ENCODE results near the gene VIPAS39.

The VIPAS39 gene

DNA sequence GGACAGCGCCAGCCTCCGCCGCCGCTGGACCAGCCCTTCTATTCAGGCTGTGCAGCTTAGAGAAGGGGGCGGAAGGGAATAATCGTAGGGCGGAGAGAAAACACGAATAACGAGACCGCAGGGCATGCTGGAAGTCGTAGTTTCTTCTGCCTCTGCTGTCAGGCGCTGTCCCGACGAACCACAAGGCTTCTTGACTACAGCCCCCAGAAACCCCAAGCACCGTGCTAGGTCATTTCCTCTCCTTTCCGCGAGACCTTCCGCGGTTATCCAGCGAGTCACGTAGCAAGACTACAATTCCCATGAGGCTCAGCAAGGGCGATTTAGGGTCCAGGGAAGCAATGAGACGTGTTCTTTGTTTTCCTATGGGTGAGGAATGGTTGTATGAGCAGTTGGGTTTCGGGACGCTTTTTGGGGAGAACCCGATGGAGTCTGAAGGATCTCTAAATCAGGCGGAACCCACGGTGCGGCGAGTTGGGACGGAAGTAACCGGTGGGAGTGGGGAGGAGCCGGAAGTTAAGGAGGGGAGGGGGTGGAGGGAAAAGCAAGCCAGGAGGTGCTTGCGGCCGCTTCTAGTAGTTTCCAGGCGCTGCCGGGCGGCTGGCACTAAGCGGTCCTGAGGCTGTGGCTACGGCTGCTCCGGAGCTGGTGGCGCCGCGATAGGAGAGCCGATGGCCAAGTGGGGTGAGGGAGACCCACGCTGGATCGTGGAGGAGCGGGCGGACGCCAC is at the start of gene VIPAS39, which contains the start of gene AHSA1:
Gene VIPAS39 (minus strand): TSS at position 80 of the 727 bp plus-strand sequence. CDS start 3,499 bp downstream, outside the sequence.
Gene AHSA1 (plus strand): TSS at position 572 of the 727 bp plus-strand sequence. CDS start 97 bp downstream, at position 669.
- DNase-seq (ENCODE audit: low read depth in 2 of 3, low spot score in 1 of 3) = peak; percentile 84 to 91 (median 90)

DNA sequence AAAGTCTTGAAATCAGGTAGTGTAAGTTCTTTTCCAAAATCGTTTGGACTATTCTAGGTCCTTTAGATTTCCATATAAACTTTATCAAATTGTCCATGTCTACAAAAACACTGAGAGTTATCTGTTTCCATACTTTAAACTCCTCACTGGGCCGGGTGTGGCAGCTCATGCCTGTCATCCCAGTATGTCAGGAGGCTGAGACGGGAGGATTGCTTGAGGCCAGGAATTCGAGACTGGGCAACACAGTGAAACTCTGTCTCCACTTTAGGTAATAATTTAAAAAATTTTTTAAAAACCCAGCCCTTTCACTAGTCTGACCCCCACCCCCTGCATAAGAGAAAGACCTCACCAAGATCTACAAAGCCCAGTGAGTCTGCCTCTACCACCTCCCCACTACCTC is 47.6 kb upstream of the VIPAS39 start:
- no peak for DNase-seq (ENCODE audit: low read depth in 2 of 3, low spot score in 1 of 3)

DNA sequence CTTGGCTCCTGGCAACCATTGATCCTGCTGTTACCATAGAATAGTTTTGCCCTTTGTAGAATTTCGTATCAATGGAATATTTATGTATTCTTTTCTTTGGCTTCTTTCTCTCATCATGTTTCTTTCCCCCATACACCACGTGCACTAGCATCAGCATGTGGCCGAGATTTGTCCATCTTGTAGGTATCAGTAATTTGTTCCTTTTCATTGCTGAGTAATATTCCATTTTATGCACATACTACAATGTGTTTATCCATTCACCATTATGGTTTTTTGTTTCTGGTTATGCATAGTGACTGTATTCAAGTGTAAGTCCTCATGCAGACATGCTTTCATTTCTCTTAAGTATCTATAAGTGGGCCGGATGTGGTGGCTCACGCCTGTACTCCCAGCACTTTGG is 45.7 kb upstream of the VIPAS39 start:
- DNase-seq (ENCODE audit: low read depth in 2 of 3, low spot score in 1 of 3) = no peak

DNA sequence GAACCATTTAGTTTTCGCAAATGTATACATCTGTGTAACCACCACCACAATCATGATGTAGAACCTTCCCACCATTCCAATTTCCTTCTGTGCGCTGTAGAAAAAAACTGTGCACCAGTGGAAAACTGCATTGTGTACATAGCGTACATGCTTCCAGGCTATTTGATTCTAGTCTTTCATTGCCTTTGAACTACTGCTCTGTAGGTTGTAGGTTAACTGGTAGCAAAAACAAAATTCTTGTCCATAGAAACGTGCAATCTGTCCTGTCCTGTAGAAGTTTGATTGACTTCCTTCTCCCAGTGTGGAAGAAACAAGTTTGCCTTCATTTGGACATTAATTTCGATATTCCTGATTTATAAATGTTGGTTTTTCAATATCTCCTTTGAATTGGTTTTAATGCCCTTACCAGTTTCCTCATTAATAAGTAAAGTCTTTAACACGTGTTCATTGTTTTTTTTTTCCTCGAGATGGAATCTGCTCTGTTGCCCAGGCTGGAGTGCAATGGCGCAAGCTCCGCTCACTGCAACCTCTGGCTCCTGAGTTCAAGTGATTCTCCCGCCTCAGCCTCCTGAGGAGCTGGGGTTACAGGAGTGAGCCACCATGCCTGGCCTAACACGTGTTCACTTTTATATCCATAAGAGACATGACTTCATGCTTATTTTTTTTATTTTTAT is 44.8 kb upstream of the VIPAS39 start:
- DNase-seq (ENCODE audit: low read depth in 2 of 3, low spot score in 1 of 3) = no peak

DNA sequence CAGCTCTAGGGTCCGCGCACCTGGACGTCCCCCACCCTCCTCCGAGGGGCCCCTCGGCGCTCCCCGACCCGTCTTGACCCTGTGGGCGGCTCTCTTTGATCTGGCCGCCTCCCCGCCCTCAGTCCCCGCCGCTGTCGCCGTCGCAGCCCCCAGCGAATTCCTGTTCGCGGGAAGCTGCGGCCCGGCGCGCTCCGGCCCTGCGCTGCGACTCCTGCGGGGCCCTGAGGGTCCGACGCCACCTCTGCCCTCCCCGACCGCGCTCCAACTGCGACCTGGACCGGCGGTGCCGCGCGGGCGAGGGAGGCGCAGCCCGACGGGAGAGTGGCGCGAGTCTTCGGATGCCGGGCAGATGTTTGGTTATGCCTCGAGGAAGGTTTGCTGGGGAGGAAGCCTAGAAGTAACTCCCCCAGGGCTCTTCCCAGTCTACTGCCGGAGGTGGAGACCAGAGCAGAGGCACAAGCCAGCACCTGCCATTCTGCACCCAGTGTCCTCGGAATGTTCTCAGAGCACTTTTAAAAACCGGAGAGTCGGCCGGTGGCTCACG is 41.7 kb upstream of the VIPAS39 start:
- no peak for DNase-seq (ENCODE audit: low read depth in 2 of 3, low spot score in 1 of 3)

DNA sequence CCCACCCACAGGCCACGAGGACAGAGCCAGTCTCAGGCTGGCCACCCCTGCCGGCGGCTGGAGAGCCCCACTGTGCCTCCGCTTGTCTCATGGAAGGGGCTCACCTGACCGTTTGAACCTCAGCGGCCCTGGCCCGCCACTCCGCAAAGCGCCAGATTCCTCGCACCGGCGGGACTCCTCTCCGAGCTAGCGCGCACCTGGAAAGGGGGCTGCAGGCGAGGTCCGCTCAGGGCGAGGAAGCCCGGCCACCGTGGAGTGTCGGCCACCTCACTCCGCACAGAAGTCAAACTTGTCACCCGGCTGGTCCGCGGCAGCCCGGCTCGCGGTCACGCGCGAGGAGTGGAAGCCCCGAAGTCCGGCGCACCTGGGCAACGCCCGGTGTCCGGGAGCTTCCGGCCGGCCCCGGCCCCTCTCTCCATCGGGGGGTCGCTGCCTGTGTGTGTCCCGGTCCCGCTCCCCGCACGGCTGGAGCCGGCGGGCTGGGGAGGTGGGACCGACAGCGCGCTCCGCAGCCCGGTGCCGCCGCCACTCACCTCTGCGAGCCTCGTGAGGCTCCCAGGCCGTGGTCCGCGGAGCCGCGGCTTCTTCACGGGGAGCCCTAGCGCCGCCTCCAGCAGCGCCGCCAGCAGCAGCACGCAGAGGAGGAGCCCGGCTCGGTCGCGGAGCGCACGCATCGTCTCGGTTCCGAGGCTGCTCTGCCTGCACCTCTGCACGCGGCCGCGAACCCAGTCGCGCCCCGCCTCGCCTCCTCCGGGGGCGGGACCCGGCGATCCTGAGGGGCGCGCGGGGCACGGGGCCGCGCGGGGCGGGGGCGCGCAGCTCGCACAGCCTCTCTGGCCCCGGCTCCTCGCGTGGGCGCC is 40.9 kb upstream of the VIPAS39 start, which contains the start of gene ISM2:
Gene ISM2 (minus strand): TSS at position 697 of the 860 bp plus-strand sequence. CDS start 23 bp downstream, at position 674.
- peak in 2 of 3 donors; percentile 23 to 39 for DNase-seq (ENCODE audit: low read depth in 2 of 3, low spot score in 1 of 3)

DNA sequence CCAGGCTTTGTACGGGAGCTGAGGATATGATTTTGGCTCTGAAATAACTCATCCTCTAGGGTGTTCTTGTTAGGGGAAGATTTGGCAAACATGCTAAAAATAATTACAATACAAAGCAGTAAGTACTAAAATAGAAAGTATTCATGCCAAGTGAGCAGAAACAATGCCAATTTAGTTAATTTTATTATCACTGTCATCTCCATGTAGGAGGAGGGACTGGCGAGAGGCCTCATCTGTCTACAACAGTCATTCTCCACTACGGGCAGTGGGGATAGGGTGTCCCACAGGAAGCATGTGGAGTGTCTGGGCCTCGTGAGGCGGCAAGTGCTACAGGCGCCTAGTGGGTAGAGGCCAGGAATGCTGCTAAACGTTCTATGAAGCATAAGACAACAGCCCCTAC is 37.9 kb upstream of the VIPAS39 start:
- DNase-seq (ENCODE audit: low read depth in 2 of 3, low spot score in 1 of 3) = no peak

DNA sequence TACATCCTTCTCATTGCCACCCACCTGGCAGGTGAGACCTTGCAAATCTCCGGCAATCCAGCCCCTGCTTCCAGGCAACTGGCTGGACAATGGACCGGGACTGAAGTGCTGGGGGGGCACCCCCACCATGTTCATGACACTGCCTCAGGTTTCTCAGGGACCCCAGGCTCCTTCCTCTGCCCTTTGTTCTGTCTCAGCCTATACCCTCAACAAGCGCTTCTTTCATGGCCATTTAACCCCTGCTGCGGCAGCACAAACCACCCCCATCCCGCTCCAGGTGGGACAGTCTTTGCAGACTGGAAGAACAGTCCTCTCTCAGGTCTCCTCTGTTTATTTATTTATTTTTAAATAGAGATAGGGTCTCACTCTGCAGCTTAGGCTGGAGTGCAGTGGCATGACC is 33.7 kb upstream of the VIPAS39 start:
- DNase-seq (ENCODE audit: low read depth in 2 of 3, low spot score in 1 of 3) = no peak

DNA sequence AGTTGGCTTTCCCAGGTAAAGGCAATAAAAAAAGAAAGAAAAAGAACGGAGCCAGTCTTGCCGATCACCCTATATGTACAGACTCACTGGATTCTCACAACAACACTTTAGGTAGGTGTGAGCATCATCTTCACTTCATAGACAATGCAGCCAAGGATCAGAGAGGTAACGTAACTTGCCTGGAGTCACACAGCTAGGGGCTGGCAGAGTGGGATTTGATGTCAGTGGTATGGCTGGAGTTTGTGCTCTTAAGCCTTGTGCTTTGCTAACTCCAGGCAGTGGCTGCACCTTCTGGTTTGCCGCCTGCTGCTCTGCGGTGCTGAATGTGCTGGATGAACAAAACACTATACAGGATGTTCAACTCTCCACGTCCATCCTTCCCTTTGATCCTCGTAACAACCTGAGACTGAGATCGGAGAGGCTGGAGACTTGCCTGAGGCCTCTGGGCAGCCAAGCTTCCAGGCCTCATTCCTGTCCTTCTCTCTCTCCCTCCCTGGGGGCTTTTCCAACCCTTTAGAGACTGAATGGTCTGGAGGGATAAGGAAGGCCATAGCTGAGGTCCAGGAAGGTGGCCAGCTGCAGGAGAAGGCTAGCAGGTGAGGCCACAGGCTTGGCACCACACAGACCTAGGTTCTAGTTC is 33.1 kb upstream of the VIPAS39 start:
- no peak for DNase-seq (ENCODE audit: low read depth in 2 of 3, low spot score in 1 of 3)

DNA sequence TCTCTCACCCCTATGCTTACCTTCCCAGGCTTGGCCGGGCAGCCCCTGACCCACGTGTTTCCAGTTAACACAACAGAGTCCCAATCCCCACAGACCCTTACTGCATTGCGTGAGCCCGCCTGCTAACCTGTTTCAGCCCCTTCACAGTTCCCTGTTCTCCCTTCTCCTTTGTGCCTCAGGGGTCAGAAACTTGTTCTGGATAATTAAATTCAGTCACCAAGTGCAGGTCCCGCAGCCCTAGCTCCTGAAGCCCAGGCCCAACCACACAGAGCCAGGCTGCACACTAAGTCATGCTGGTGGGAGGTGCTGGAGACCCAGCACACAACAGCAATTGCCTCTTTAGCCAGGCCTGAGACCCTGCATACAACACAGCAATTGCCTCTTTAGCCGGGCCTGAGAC is 31.6 kb upstream of the VIPAS39 start:
- DNase-seq (ENCODE audit: low read depth in 2 of 3, low spot score in 1 of 3) = no peak

DNA sequence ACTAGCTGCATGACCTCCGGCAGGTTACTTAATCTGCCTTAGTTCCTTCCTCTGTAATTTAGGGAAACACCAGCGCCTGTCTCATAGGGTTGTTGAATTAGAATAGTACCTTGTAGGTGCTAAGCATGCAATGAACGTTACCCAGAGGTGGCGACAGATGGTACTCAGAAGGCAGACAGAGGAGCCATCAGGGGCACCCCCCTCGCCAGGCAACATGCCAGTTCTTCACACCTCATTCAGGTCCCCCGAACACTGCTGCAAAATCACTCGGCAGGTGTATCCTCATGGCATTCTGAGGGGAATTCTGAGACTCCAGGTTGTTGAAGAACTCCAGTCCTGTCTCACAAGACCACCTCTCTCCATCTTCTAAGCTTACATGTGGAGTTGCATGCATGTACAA is 31.2 kb upstream of the VIPAS39 start:
- DNase-seq (ENCODE audit: low read depth in 2 of 3, low spot score in 1 of 3) = no peak

DNA sequence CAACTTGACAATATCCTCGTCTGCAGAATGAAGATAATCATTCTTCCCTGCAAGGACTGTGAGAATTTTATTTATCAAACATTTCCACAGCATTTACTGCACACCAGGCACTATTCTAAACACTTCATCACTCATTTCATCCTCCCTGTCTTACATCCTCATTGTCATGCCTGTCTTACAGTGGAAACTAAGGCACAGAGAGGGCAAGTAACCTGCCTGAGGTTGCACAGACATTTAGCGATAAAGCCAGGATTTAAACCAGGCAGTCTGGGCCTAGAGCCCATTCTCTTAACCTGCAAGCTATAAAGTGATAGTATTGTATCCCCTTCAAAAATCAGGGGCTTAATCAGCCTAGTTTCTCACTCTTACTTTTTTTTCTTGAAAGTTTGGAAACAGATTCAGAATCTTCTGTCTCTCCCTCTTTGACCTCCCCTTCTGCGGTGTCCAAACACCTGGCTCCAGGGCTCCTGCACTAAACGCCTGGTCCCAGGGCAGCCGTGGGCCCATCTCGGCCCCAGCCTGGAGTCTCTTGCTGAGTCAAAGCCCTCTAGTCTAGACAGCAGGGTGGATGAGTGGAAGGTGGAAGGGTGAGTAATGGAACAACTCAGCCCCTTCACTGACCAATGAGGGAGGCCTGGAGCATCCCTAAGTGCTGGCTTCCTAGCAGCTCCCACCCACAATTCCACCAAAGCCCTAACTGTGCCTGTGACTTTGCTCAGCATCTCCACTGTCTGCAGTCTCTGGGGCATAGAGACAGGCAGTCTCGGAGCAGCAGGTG is 28.7 kb upstream of the VIPAS39 start:
- DNase-seq (ENCODE audit: low read depth in 2 of 3, low spot score in 1 of 3) = no peak

DNA sequence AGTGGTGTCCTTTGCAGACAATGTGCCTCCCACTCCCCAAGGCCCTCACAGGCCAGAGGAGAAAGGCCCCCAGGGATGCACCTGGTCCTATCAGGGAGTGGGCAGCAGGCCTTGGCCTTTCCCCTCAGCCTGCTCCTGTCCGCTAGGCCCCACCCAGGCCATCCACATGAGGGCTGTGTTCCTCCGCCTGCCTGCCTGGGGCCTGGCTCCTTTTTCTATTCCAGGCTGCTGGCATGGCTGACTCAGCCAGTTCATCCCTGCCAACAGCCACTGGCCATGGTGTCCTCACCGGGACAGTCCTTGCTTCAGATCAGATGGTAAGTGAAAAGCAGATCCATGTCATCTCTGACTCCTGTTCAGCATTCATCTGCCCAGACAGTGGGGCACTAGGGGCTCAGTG is 27.9 kb upstream of the VIPAS39 start:
- no peak for DNase-seq (ENCODE audit: low read depth in 2 of 3, low spot score in 1 of 3)

DNA sequence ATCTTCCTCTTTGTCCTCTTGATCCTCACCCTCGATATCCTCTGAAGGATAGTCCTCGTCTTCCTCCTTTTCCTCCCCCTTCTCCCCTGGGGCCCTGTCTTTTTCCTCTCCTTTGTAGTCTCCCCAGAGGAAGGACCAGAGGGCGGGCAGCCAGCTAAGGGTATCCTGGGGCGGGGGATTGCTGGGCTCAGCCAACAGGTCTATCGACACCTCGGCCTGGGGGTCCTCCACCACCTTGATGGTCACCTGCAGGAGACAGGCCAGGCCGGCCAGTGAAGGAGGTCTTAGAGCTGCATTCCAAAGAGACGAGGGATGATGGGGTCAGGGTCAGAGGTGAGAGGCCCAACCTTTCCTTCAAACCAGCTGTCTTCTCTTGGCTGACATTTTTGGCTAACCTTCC is 25.0 kb upstream of the VIPAS39 start:
- no peak for DNase-seq (ENCODE audit: low read depth in 2 of 3, low spot score in 1 of 3)

DNA sequence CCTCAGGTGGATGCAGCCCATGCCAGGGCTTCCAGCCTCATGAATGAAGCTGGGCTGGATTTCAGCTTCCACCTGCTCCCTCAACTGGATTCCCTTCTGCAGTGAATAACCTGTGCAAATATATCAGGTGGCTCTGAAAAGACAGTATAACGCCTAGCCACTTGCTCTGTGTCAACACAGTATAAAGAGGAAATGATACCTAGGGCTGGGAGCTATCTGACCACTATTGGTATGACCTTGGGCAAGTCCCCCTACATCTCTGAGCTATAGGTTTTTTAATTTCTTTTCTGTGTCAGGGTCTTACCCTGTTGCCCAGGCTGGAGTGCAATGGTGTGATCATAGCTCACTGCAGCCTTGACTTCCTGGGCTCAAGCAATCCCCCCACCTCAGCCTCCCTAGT is 21.4 kb upstream of the VIPAS39 start:
- no peak for DNase-seq (ENCODE audit: low read depth in 2 of 3, low spot score in 1 of 3)

DNA sequence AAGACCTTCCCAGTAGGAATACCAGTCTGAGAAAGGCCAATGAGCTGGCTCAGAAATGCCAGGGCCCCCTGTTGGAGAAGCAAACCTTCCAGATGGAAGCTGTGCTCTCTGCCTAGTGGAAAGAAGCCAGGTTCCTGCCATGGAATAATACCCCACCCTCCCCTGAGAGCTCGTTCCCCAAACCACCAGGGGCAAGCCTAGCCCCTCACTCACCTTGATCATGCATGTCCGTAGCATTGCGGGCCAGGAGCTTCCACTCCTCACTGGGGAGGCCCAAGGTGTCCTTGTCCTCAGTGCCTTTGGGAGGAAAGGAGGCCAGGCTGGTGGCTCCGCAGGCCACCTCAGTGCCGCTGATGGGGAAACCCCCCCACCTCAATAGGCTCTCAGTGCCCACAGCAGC is 20.6 kb upstream of the VIPAS39 start:
- DNase-seq (ENCODE audit: low read depth in 2 of 3, low spot score in 1 of 3) = no peak

DNA sequence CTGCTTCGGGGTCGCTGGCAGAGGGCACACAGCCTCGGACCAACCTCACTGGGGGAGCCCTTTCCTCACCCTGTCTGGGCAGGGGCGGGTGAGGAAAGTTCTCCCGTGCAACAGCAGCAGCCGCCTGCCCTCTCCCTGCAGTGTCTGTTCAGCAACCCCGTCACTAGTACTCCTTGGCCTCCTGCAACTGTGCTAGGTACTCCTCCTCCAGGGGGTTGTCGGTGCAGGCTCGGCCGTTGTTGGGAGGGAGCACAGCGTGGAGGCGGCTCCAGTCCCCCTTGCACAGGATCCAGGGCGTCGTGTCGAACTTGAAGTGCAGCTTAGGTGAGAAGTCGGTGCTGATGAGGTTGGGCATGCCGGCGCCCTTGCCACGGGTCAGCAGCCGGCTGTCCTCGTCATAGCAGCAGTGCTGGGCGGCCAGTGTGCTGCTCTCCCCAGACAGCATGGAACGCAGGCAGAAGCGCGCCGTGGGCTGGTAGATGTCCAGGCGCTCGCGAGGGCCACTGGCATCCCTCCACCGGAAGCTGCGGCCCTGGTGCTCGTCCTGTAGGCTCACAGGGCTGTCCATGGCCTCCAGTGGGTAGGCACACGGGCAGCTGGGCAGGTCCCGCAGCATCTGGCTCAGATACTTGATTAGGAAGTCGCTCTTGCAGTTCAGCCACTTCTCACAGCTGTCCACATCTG is 18.2 kb upstream of the VIPAS39 start:
- DNase-seq (ENCODE audit: low read depth in 2 of 3, low spot score in 1 of 3) = no peak

DNA sequence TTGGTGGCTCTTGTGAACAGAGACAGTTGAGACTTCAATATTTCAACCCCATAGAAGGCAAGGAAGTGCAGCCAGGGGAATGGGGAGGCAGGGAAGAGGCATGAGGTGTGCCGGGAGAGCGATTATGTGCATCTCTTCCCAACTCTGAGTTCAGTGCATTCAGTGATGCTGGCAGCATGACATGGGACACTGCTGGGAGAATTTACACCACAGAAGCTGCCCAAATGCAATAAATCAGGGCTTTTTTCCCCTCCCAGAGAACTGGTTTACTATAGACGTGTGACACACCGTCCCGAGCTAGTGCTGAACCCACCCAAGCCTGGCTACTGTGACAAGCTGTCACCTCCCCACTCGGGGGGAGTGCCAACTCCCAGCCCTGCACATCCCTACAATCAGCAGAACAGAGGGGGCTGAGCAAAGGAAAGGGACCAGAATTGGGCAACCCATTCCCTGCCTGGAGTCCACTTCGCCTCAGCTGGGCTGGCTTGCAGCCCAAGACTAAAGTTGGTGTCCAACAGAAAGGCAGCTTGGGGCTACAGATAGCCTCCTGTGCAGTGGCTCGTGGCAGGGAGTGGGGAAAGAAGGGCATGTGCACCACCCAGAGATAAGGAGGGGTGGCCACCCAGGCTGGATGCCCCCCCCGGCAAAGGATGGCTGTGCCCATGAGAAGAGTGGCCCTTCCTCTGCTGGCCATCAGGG is 17.2 kb upstream of the VIPAS39 start:
- no peak for DNase-seq (ENCODE audit: low read depth in 2 of 3, low spot score in 1 of 3)

DNA sequence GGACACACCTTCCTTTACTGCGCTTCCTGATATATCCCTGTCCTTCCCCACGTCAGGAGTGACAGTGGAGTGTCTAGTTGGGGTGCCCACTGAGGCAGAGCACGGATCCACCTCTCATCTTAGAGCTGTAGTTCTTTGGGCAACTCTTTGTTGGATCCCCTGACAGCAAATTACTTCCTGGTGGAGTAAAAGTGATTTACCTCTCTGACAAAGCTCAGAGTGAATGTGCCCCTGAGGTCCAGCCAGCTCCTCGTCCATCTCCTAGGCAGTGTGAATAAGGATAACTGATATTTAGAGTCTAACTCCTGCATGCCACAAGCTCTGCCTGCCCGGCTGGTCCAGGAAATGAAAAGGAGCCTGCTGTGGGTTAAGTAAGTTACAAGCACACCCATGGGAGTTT is 16.5 kb upstream of the VIPAS39 start:
- no peak for DNase-seq (ENCODE audit: low read depth in 2 of 3, low spot score in 1 of 3)
